GM10248 (cell line): ENCODE results near the gene CHTOP.
A peak's percentile ranks its signal among the peaks of the same experiment; 100 is the strongest.

Source experiments
- CTCF ChIA-PET: fragments of 300-600 bp; sonication (Branson Sonifier 250); formaldehyde crosslinking; extraction: SDS; loops from one replicate; lab custom pipeline; 2021; ENCODE audit warnings: antibody characterized with exemption; lab: Yijun Ruan, JAX
- POLR2A ChIA-PET: fragments of 350-650 bp; sonication (Branson Sonifier 250); formaldehyde crosslinking; extraction: SDS; loops from one replicate; lab custom pipeline; 2020; ENCODE audit warnings: antibody characterized with exemption; lab: Yijun Ruan, JAX
- DNase-seq: peaks from one replicate; pipeline ENCODE4 v3.0.0; 2012; ENCODE audit errors: extremely low spot score
- CTCF ChIP-seq: IDR thresholded peaks from 2 replicates; pipeline ENCODE4 v1.5.1; 2012; ENCODE audit warnings: mild to moderate bottlenecking, low read depth; ENCODE audit errors: extremely low read depth, missing control alignments, control extremely low read depth

Gene CHTOP

GRCh38 chr1:153607381-153607780, 26.5 kb upstream of the CHTOP start:
- ChIA-PET POLR2A (no interaction called here), CTCF (interaction anchor here (1.1 to 4.4 kb wide), 5 partner anchors 11 to 255 kb away, joined by 3 to 22 read pairs (median 7); partner anchors contain the start of gene S100A13)
- DNase-seq = peak; percentile 8
- TF ChIP-seq CTCF = no peak

DNA sequence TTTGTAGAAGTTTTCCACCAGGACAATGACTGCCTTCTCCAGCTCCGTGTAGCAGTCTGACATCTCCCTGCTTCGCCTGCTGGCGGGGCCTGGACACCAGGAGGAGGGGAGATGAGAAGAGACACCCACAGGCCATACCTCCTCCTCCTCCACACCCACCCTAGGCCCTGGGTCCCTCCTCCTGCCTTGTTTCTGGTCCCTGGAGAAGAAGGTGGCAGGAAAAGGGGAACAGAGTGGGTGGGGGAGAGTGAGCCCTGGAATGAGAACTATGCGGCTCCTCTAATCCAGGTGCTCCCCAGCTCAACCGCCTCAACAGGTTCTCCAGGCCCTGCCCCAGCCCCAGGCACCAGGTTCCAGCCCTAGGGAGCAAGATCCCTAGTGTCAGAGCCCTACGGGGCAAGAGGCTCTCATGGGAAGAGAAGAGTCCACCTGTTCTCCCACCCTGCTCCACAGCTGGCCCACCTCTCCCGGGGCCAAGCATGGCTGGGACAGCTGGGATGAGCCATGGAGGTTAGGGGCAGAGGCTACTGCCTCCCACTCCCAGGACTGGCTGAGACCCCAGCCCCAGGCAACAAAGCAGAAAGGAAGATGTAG, 25.7 kb upstream of the CHTOP start:
- no peak for TF ChIP-seq CTCF
- CTCF ChIA-PET = interaction anchor here (1.1 to 4.4 kb wide), 5 partner anchors 10 to 256 kb away, joined by 3 to 22 read pairs (median 7); partner anchors contain the start of gene S100A13
- DNase-seq = peak; percentile 17
- POLR2A ChIA-PET = no interaction called here

DNA sequence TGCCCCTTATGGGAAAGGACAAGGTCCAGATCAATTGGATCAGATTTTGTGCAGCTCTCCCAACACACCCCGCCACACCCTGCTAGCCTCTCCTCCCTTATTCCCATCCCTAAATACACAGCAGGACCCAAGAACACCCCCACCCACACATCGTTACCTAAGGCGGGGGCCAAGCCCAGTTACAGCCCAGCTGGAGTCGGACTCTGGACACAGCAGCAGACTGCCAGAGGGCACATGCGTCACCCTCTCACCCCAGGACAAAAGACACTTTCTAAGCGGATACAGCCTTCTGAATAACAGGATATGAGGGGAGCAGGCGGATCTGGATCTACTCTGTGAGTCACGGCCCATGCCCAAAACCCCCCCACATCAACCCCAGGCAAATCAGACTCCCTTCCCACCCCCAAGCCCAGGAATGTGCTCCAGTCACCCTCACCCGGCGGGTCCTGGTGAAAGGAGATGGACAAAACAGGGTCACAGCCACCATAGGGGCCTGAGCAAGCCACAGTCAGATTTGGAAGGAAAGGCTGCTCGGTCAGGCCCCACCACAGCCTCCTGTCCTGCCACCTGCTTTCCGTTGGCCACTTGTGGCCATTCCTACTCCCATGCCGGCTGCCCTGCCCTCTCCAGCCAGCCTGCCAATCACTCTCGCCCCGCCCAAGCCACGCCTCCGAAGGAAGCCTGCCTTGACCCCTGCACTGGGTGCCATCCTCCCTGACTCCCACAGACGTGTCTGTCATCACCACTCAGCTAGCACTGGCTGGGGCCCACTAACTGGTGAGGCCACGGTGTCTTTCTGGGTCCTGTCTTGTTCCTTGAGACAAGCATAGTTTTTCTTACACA, 24.9 kb upstream of the CHTOP start:
- CTCF ChIA-PET = interaction anchor here (2.3 to 4.4 kb wide), 2 partner anchors 9 to 37 kb away, joined by 7 to 22 read pairs; no protein-coding TSS in a partner anchor
- TF ChIP-seq CTCF = no peak
- POLR2A ChIA-PET = no interaction called here
- peak; percentile 12 for DNase-seq

- no peak for TF ChIP-seq CTCF
- DNase-seq = peak; percentile 7
- CTCF ChIA-PET = interaction anchor here (4.4 kb wide), 1 partner anchor 9 kb away, joined by 22 read pairs; no protein-coding TSS in a partner anchor
- POLR2A ChIA-PET = no interaction called here
Observed at GRCh38 chr1:153609585-153609907, 24.3 kb upstream of the CHTOP start.

- DNase-seq = no peak
- CTCF ChIA-PET = interaction anchor here (1.1 to 4.4 kb wide), 3 partner anchors 8 to 33 kb away, joined by 3 to 22 read pairs (median 16); partner anchors contain the start of genes S100A1 and S100A13
- no peak for TF ChIP-seq CTCF
- POLR2A ChIA-PET = no interaction called here
Observed at GRCh38 chr1:153610334-153610733, 23.5 kb upstream of the CHTOP start.

GRCh38 chr1:153610811-153611301, 23.0 kb upstream of the CHTOP start:
- POLR2A ChIA-PET = no interaction called here
- TF ChIP-seq CTCF = no peak
- no peak for DNase-seq

More at GRCh38 chr1:153610811-153611301, 23.0 kb upstream of the CHTOP start:
- CTCF ChIA-PET = interaction anchor here (1.1 to 3.2 kb wide), 2 partner anchors 16 to 33 kb away, joined by 3 to 16 read pairs; partner anchors contain the start of genes S100A1 and S100A13
